Measurements from ENCODE around the gene STK11.

STK11 gene

DNA sequence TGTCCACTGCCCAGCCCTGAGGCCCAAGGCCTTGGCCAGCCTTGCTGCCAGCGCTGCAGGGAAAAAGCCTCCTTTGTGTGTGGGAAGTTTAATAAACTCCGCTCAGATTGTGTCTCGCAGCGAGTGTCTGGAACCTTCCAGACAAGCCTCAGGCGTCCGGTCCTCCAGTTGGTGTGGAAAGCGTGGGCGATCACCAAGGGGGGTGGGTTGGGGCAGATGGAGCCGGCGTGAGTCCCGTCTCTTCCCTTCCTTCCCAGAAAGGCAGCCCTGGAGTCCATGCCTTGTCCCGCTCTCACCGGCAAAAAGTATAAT, 4.6 kb downstream of the STK11 start:
- DNase-seq = no peak

DNA sequence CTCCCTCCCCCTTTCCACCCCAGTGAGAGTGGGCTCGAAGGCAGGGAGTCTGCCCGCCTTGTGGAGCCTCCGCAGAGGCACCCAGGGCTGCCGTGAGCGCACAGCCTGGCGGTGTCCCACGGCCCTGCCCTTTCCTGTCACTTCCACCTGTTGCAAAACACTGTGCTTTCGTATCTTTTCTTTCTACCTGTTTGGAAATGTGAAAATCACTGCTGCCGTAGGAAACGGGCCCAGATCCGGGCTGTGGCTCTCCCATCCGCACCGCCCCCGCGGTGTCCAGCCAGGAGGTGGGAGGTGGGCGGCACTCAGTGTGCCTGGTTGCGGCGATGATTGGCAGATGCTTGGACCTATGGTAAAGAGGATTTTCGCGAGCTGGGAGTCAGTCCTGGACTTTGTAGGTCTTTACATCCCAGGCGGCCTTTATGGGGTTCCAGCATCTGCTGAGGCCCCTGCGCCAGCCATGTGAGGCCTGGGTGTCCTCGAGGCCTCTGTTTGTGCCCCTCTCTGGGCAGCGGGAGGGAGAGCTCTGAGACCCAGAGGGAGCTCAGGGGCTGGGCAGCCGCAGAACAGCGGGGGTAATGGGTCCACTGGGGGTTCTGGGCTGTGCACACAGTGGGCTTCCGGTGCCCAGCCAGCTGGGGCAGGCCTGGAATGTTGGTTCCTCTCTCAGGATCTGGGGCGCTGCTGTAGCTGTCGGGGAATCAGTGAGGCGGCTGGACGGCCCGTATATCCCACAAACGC, 6.1 kb downstream of the STK11 start:
- no peak for DNase-seq

DNA sequence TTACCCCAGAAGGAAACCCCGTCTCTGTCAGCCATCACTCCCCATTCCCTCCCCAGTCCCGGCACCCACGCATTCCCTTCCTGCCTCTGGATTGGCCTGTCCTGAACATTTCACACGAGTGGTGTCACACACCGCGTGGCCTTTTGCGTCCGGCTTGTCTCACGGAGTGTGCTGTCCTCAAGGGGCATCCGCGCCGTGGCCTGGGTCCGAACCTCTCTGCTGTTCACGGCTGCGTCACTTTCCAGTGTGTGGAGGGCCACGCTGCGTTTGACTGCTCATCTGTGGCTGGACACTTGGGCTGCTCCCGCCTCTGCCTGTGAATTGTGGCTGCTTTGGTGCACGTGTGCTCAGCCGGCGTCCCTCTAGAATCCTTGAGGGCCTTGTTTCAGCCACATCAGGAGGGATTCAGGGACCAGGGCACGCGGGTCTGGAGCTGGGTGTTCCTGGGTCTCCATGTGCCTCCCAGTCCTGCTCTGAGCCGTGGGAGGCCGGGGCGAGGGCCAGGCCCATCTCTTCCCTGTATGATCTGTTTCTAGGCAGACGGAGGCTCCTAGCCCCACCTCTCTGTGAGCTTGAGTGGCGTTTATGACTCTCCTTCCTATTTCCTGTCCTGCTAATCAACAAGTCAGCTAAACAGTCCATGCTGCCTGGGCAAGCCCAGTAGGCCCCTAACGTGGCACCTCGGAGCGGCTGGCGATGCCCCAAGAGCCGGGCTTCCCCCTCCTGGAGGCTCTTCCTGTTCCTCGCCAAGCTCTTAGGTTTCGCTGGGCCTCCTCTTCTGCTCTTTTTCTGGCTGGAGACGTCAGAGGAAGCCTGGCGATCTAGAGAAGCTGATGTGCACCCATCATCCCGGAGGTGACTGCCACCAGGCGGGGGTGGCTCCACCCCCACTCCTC, 8.1 kb downstream of the STK11 start:
- DNase-seq = no peak

DNA sequence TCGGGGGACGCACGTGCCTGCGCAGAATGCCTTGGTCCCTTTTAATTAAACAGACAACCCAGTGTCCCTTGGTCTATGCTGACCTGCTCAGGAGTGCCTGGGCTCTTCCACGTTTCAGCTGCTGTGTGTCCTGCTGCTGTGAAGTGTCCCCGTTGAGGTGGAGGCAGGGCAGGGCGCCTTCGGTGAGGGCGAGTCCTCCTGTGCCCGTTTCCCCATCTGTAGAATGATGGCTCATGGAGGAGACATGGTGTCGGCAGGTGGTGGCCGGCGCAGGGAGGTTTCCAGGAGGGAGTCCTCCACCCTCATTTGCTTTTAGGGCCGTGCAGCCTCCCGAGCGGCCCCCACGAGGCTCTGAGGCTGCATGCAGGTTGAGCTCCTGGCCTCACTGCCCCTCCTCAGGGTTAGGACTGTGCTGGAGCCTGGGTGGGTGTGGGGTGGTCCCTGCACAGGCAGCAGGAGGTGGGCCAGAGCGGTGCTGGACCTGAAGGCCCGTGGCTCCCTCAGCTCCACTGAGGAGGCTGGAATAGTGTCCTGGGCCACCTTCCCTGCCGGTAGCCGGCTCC, 8.8 kb downstream of the STK11 start:
- no peak for DNase-seq

DNA sequence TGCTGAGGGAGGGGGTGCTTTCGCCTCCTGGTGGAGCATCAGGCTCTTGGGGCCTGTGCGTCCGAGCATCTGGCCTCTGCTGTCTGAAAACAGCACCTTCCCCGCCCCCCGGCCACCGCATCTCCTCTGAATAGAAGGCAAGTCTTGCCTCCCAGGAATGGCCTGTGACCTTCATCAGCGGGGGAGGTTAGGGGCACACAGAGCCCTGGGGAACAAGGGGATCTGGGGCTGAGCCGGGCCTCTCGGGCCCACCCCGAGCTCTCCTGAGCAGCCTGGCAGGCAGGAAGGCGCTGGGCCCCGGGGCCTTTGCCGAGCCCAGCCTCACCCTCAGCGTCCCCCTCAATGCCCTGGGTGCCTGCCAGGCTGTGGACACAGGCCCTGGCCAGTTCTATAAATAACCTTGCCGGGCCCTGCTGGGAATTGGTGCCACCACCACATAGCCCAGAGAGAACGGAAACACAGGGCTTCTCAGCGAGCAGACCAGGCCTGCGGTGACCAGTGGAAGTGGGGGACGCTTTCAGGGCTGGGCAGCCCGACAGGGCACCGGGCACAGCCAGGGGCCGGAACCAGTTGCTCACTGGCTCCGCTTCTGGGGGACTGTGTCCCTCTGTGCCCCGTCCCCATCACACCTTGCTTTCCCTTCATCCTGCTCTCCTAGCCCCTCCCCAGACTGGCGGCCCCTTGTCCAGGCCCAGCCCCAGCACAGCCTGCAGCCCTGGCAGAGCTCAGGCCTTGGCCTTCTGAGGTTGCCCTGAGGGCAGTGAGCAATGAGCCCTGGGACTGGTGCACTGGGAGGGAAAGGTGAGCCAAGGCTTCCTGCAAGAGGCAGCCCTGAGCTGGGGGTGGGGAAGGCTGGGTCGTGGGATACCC, 9.5 kb downstream of the STK11 start:
- no peak for DNase-seq

DNA sequence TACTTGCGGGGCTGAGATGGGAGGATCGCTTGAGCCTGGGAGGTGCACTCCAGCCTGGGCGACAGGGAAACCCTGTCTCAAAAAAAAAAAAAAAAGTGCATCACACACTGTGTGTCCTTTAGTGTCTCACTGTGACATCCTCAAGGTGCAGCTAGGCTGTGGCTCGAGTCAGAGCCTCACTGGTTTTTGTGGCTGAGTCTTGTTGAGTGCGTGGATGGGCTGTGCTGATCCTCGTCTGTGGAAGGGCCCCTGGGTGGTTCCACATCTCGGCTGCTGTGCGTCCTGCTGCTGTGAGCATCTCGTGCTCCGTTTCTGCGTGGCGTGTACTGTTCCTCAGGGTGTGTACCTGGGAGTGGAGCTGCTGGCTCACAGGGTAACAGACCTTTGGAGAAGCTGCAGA, 11.2 kb downstream of the STK11 start:
- no peak for DNase-seq

DNA sequence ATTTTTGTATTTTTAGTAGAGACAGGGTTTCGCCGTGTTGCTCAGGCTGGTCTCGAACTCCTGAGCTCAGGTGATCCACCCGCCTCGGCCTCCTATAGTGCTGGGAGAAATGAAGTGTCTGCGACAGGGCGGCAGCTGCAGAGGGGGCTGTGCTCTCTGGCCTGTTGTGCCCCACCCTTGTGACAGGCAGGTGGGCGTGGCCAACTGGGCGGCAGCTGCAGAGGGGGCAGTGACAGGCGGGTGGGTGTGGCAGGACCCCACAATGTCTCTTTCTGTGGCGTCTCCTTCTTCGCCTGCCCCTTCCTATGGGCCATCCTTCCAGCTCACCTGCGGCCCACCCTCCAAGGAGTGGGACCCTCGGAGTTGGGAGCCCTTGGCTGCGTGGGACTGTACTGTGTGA, 11.8 kb downstream of the STK11 start:
- DNase-seq = no peak

DNA sequence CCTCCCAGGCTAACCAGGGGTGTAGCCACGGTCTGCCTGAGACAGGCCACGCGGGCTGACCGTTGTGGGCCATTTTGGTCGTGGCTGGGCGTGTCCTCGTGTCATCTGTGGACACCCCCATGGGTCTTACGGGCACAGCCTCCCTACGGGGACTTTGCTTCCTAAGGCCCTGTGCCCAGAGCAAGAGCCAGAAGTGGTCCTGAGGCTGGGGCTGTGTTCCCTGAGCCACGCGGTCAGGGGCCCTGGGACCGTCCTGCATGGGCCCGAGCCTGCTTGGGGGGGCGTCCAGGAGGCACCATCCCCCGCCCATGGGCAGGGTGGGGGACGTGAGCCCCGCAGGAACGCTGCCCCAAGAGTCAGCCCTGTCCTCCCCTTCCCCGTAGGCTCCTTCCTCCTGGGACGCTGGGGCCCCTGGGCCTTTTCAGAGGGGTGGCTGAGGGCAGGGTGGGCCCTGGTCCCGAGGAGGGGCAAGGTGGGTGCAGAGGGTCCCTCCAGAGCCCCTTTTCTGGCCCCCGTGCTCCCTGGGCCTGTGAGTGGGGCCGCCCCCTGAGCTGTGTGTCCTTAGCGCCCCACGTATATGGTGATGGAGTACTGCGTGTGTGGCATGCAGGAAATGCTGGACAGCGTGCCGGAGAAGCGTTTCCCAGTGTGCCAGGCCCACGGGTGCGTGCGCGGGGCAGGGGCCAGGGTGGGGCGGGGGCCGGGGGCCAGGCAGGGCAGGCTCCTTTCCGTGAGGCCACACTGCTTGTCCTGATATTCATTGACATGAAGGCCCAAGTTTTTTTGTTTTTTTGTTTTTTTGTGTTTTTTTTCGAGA, 13.4 kb downstream of the STK11 start:
- no peak for DNase-seq

DNA sequence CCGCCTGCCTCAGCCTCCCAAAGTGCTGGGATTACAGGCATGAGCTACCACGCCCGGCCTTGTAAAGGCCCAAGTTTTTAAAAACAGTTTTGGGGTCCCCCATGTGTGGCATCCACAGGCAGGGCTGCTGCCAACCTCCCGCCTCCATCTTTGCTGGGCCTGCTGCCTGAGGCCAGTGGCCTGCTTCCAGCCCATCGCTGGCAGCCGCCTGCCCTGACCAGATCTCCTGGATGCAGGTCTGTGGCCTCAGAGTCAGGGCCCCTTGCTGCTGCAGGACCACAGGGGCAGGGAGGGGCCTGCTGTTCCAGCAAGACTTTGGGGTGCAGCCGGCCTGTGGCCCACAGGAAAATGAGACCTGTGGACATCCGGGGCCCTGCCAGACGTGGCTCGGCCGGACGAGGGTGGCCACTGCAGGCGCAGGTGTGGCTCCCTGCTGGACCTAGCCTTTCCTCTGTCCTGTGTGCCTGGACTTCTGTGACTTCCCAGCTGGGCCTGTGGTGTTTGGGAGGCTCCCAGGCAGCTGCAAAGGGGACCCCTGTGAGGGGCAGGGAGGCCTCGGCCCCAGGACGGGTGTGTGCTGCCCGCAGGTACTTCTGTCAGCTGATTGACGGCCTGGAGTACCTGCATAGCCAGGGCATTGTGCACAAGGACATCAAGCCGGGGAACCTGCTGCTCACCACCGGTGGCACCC, 14.4 kb downstream of the STK11 start:
- no peak for DNase-seq

DNA sequence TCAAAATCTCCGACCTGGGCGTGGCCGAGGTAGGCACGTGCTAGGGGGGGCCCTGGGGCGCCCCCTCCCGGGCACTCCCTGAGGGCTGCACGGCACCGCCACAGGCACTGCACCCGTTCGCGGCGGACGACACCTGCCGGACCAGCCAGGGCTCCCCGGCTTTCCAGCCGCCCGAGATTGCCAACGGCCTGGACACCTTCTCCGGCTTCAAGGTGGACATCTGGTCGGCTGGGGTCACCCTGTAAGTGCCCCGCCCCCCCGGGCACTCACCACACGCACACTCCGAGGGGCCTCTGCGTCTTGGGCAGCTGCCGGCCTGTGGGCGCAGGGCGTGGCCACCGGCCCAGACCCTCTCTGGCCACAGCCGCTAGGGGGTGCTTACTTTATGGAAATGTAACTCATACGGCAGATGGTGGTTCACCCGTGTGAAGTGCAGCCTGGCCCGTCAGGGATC, 14.9 kb downstream of the STK11 start:
- DNase-seq = peak; percentile 32

DNA sequence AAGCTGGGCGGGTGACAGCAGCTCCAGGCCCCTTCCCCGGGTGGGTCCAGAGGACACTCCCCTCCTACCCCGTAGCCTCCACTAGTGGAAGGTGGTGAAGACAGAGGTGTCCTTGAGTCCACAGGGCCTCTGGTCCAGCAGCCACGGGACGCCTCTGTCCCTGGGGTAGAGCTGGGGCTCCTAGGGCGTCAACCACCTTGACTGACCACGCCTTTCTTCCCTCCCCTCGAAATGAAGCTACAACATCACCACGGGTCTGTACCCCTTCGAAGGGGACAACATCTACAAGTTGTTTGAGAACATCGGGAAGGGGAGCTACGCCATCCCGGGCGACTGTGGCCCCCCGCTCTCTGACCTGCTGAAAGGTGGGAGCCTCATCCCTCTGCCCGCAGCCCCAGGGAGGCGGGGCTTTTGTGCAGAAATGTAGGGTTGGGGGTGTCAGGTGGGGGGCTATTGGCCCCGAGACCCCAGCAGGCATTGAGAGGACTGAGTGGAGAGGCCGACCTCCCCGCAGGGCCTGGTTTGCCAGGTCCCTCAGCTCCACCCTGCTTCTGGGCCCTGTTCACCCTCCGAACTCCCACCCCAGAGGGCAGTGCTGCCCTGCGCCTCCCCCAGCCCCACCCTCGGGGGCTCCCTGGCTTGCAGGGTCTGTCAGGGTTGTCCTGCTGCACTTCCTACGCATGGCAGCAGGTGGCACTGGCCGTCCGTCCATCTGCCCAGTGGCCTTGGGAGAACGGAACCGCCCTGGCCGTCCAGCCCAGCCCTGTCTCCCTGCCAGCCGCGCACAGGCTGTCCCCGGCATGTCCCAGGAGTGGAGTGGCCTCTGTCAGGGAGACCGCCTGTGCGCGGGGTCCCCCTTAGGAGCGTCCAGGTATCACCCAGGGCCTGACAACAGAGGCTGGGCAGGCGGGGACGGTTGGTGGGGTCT, 15.7 kb downstream of the STK11 start:
- peak; percentile 61 for DNase-seq

DNA sequence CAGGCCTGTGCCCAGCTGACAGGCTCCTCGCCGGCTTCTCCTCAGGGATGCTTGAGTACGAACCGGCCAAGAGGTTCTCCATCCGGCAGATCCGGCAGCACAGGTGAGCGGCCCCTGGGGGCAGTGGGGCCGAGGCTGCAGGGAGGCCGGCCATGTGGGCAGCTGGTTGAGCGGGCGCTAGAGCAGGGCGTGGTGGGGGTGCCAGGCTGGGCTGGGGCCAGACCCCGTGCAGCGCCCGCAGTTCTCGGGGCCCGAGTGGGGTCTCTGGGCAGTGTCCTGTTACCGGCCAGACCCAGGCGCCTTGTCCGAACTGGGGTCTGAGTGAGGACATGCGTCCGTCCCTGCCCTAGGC, 16.3 kb downstream of the STK11 start:
- DNase-seq = no peak

DNA sequence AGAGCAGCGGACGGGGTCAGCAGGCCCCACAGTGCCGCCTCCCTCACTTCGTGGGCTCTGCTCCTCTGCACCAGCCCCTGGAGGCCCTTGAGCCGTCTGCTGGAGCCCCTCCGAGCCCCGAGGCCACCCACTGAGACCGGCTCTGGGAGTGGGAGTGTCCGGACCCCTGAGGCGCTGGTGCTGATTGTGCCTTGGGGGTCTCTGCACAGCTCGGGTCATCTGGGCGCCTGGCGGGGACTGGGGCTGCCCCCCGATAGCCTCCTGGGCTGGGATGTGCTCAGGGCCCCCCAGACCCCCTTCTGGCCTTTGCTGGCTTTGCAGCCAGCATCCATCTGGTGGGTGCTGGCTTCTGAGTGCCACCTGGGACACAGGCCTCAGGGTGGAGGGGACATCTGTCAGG, 16.8 kb downstream of the STK11 start:
- no peak for DNase-seq

DNA sequence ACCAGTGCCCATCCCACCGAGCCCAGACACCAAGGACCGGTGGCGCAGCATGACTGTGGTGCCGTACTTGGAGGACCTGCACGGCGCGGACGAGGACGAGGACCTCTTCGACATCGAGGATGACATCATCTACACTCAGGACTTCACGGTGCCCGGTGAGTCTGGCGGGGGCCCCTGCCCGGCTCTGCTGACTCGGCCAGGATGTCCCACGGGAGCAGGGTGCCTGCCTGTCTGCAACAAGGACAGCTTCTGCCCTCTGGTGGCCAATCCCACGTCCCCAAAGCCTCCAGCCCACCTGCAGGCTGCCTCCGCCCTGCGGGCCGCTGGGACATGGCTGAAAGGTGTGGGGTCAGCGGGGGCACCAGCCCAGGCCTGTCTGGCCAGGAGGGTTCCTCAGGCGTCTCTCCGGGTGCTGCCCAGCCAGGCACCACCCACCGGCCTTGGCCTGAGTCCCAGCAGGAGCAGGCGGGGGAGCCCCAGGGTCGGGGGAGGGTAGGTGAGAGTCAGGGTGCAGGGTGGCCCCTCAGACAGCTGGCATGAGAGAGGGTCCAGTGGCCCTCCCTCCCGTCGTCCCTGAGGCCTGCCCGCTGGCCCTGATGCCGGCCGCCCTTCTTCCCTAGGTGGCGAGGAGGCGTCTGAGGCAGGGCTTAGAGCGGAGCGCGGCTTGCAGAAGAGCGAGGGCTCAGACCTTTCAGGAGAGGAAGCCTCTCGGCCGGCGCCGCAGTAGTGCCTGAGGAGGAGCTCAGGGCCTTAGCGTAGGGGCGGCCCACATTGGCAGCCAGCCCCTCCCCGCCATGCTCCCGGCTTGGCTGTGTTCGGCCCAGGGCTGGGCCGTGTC, 17.7 kb downstream of the STK11 start:
- peak; percentile 46 for DNase-seq

DNA sequence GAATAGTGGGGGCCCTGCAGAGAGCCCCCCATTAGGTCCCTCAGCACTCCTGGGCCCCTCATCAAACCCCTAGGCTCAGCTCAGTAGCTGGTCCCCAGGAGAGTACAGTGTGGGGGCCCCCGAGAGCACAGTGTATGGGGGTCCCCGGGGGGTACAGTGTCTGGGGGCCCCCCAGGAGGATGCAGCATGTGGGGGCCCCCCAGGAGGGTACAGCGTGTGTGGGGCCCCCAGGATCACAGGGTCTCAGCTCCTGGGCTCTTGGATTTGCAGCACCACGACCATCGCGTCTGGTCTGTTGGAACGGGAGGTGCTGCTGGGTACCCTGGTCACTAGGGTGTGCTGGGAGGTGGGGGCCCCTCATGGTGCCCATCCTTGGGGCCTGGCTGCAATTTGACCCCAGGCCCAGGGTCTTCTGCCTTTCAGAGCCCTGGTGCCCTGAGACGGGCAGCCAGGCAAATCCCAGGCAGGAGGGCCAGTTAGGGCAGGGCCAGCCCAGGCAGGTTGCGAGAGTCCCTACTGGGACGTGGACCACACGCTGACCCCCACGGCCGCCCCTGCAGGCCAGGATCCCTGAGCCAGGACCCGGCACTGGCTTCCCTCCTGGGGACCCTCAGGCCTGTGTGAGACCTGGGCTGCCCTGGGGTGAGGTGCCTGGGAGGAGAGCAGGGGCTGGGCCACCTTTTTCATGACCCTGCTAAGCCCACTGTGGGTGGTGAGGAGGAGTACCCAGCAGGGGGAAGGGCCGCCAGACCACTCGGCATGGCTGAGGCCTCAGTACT, 18.7 kb downstream of the STK11 start:
- DNase-seq = no peak

DNA sequence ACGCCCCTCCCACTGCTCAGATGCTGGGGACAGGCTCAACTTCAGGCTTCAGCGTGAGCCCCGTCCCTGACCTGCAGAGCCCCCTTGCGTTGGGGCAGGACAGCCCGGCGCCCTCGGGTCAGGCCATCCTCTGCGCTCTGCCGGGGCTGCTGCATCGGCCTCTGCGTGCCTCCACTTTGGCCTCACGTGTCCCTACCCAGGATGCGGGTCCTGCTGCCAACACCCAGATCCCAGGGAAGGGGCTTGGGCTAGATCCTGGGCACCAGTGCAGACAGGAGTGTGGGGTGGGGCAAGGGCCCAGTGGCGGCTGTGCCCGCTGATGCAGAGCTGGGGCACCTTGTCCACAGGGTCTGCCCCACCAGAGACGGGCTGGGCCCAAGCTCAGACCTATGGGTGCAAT, 19.3 kb downstream of the STK11 start:
- DNase-seq = no peak

DNA sequence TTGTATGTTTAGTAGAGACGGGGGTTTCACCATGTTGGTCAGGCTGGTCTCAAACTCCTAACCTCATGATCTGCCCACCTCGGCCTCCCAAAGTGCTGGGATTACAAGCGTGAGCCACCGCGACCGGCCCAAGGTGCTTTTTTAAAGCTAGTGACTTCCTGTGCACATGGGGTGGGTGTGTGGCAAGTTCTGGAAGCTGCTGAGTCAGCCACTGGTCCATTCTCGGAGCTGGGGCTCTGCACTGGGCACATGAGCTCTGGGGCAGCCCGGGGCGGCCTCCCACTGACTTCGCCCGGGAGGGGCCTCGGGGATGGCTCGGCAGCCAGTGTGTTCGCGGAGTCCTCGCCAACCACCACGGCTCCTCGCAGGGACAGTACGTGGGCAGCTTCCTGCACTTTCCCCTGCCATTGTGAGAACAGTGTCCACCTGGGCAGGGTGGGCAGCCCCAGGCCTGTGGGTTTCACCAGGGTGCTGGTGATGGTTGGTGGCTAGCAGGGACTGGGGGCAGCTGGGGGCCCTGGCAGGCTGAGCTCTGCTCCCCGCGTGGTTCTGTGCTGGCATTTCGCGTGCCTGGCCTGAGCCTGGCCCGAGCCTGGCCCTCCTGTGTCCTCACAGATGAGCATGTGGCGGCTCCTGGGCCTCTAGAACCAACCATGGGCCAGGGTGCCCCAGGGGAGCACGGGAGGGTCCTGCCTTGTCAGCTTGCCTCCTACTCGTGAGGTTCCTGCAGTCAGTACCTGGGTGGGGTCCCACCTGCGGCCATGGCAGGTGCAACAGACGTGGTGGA, 20.1 kb downstream of the STK11 start:
- DNase-seq = no peak

DNA sequence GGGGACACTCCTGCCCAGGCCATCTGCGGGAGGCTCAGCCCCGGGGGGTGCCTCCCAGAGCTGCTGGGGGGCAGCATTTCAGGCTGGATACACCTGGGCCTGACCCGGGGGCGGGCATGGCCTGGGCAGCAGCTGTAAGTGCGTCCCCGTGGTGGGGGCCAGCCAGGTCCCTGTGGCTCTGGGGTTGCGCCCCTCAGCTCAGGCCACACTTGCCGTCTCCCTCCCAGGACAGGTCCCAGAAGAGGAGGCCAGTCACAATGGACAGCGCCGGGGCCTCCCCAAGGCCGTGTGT, 20.6 kb downstream of the STK11 start:
- no peak for DNase-seq

Measured in DMS53 (cell line).